ENCODE measurements around the gene TNRC6B.
"Not testable (repeated sequence)": the region's sequence is repeated elsewhere in the genome, so short reads cannot be mapped to it uniquely, and the experiment has no call there.

Gene TNRC6B

GRCh38 chr22:40153705-40154104 lies 24.0 kb upstream of the TNRC6B start:
- DNase-seq (ENCODE audit: low read depth) = no peak
- H3K4me3 ChIP-seq (ENCODE audit: low read depth, low read length) = no peak overlapping the region
- TF ChIP-seq POLR2A (IDR thresholded peaks at IDR 0.05; ENCODE audit: extremely low read depth, insufficient read length) (no peak), MAX (IDR thresholded peaks at IDR 0.05; ENCODE audit: low read depth, low read length) (no peak), MYC (IDR thresholded peaks at IDR 0.05; ENCODE audit: low read depth, low read length) (no peak), CTCF (IDR thresholded peaks at IDR 0.05; ENCODE audit: low read depth, low read length) (no peak)

- TF ChIP-seq MAX (IDR thresholded peaks at IDR 0.05; ENCODE audit: low read depth, low read length) (peak; percentile 29; the same call in 1 of the 2 replicates), CTCF (IDR thresholded peaks at IDR 0.05; ENCODE audit: low read depth, low read length) (no peak)
- no peak overlapping the region for H3K4me3 ChIP-seq (ENCODE audit: low read depth, low read length)
- peak; percentile 79 for DNase-seq (ENCODE audit: low read depth)
Measured at GRCh38 chr22:40156001-40156516, 21.7 kb upstream of the TNRC6B start.

- H3K4me3 ChIP-seq (ENCODE audit: low read depth, low read length); DNase-seq (ENCODE audit: low read depth): not testable (repeated sequence)
Measured at GRCh38 chr22:40156682-40157081, 21.0 kb upstream of the TNRC6B start.

- DNase-seq (ENCODE audit: low read depth) = no peak
- TF ChIP-seq MAX (IDR thresholded peaks at IDR 0.05; ENCODE audit: low read depth, low read length) (no peak), CTCF (IDR thresholded peaks at IDR 0.05; ENCODE audit: low read depth, low read length) (no peak), POLR2A (IDR thresholded peaks at IDR 0.05; ENCODE audit: extremely low read depth, insufficient read length) (no peak), MYC (IDR thresholded peaks at IDR 0.05; ENCODE audit: low read depth, low read length) (no peak)
- H3K4me3 ChIP-seq (ENCODE audit: low read depth, low read length) = no peak overlapping the region
Measured at GRCh38 chr22:40157330-40157945, 20.3 kb upstream of the TNRC6B start.

GRCh38 chr22:40161194-40161593 lies 16.5 kb upstream of the TNRC6B start:
- no peak for TF ChIP-seq MAX (IDR thresholded peaks at IDR 0.05; ENCODE audit: low read depth, low read length)
- TF ChIP-seq CTCF (IDR thresholded peaks at IDR 0.05; ENCODE audit: low read depth, low read length) = no peak
- TF ChIP-seq MYC (IDR thresholded peaks at IDR 0.05; ENCODE audit: low read depth, low read length) = no peak
- TF ChIP-seq POLR2A (IDR thresholded peaks at IDR 0.05; ENCODE audit: extremely low read depth, insufficient read length) = no peak
- no peak for DNase-seq (ENCODE audit: low read depth)
- no peak overlapping the region for H3K4me3 ChIP-seq (ENCODE audit: low read depth, low read length)

GRCh38 chr22:40165537-40165936 lies 12.2 kb upstream of the TNRC6B start:
- not testable (repeated sequence) for H3K4me3 ChIP-seq (ENCODE audit: low read depth, low read length)
- peak; percentile 47 for DNase-seq (ENCODE audit: low read depth)

GRCh38 chr22:40175611-40176244 lies 2.0 kb upstream of the TNRC6B start:
- TF ChIP-seq MYC (IDR thresholded peaks at IDR 0.05; ENCODE audit: low read depth, low read length) (no peak), MAX (IDR thresholded peaks at IDR 0.05; ENCODE audit: low read depth, low read length) (no peak), CTCF (IDR thresholded peaks at IDR 0.05; ENCODE audit: low read depth, low read length) (no peak), POLR2A (IDR thresholded peaks at IDR 0.05; ENCODE audit: extremely low read depth, insufficient read length) (no peak)
- DNase-seq (ENCODE audit: low read depth) = no peak
- H3K4me3 ChIP-seq (ENCODE audit: low read depth, low read length) = no peak overlapping the region
